H1 (cell line): ENCODE data around the gene FNDC5. TPM values are rescaled to one million over a fixed set of nuclear protein-coding genes. Genes with fewer than 3 reads are reported as not detected.
A peak's percentile ranks its signal among the peaks of the same experiment; 100 is the strongest.

Source experiments
- ATF3 ChIP-seq: IDR thresholded peaks from 2 replicates; pipeline ENCODE4 v1.6.1; 2011; ENCODE audit warnings: low read depth, mild to moderate bottlenecking, low read length; ENCODE audit not compliant: insufficient read depth
- BACH1 ChIP-seq: IDR thresholded peaks from 2 replicates; pipeline ENCODE4 v1.6.1; 2012; ENCODE audit warnings: low read length, improper control_type of control experiment
- CEBPB ChIP-seq: IDR thresholded peaks from 2 replicates; pipeline ENCODE4 v1.6.1; 2012; ENCODE audit warnings: low read depth, low read length
- CHD1 ChIP-seq: IDR thresholded peaks from 2 replicates; pipeline ENCODE4 v1.6.1; 2012; ENCODE audit warnings: low read depth, low read length, improper control_type of control experiment
- CREB1 ChIP-seq: IDR thresholded peaks from 2 replicates; pipeline ENCODE4 v1.6.1; 2012; ENCODE audit warnings: inconsistent platforms
- EGR1 ChIP-seq: IDR thresholded peaks from 2 replicates; pipeline ENCODE4 v1.6.1; 2011; ENCODE audit warnings: low read depth, low read length, borderline replicate concordance
- JUN ChIP-seq: IDR thresholded peaks from 2 replicates; pipeline ENCODE4 v1.6.1; 2011; ENCODE audit warnings: low read depth, mild to moderate bottlenecking, improper control_type of control experiment, low read length
- KDM4A ChIP-seq: IDR thresholded peaks from one replicate; pipeline ENCODE4 v1.7.1; 2012; ENCODE audit warnings: low read depth, mild to moderate bottlenecking, moderate library complexity, low read length, inconsistent platforms; ENCODE audit not compliant: severe bottlenecking
- KDM5A ChIP-seq: fragments of 200-600 bp; IDR thresholded peaks from 2 replicates; pipeline ENCODE4 v1.7.1; 2012; ENCODE audit warnings: mild to moderate bottlenecking, low read length, inconsistent platforms, mixed read lengths
- MAFK ChIP-seq: IDR thresholded peaks from 2 replicates; pipeline ENCODE4 v1.6.1; 2012; ENCODE audit warnings: low read depth, mild to moderate bottlenecking, improper control_type of control experiment, low read length
- PHF8 ChIP-seq: fragments of 200-600 bp; sonication (generic); conservative IDR thresholded peaks from 2 replicates; pipeline ENCODE4 v1.7.1; 2012; ENCODE audit warnings: low read depth, mild to moderate bottlenecking, inconsistent platforms, low read length, moderate library complexity
- POLR2AphosphoS5 ChIP-seq: IDR thresholded peaks from 2 replicates; pipeline ENCODE4 v1.6.1; 2011; ENCODE audit warnings: low read depth, low read length
- RBBP5 ChIP-seq: IDR thresholded peaks from 2 replicates; pipeline ENCODE4 v1.7.1; 2012; ENCODE audit warnings: low read depth, mild to moderate bottlenecking, inconsistent platforms, low read length, moderate library complexity, borderline replicate concordance
- RFX5 ChIP-seq: IDR thresholded peaks from 2 replicates; pipeline ENCODE4 v1.6.1; 2011; ENCODE audit warnings: low read depth, low read length, improper control_type of control experiment, borderline replicate concordance
- SP1 ChIP-seq: IDR thresholded peaks from 2 replicates; pipeline ENCODE4 v1.6.1; 2011; ENCODE audit warnings: low read depth, low read length
- SP2 ChIP-seq: IDR thresholded peaks from 2 replicates; pipeline ENCODE4 v1.6.1; 2012; ENCODE audit warnings: mild to moderate bottlenecking, low read length, inconsistent platforms
- TAF7 ChIP-seq: optimal IDR thresholded peaks from 2 replicates; pipeline ENCODE3; 2011; ENCODE audit warnings: low read depth, mild to moderate bottlenecking, inconsistent platforms, low read length, moderate library complexity, borderline replicate concordance
- TEAD4 ChIP-seq: IDR thresholded peaks from 2 replicates; pipeline ENCODE4 v1.6.1; 2012; ENCODE audit warnings: low read depth, low read length, inconsistent platforms, mixed read lengths
- polyA plus RNA-seq, 7 experiments: library from polyadenylated mRNA; depleted of rRNA in 3 of 7; stranded (reverse) in 5 of 7; unstranded in 2 of 7; fragments of >200 nt in 5 of 7; fragments of 200-250 nt in 2 of 7; gene quantifications; 1 replicate in 5 of 7; 2 replicates in 1 of 7; 4 replicates in 1 of 7; pipeline versions ENCODE4 v1.2.1 to v1.2.3, GENCODE V29; 2011 to 2013; ENCODE audit warnings: missing spikeins in 2 of 7, mixed read lengths in 2 of 7
- total RNA-seq: library from RNA; stranded (reverse); fragmentation: NEBNext Ultra II Directional; extraction: Animal tissue kit (Norgen Biotek cat#: 25700); gene quantifications from 2 replicates; pipeline ENCODE4 v1.2.1, GENCODE V29; 2021

Gene FNDC5
- total and polyA plus RNA-seq, 2 of the 8 experiments (the other 6 are each of a cell fraction or from before 2014, with no cell fraction given), result 1.8 to 2.0 TPM

GRCh38 chr1:32817815-32818786 lies 52.6 kb downstream of the FNDC5 start (continued):
- TF ChIP-seq EGR1 (no peak), MAFK (no peak), BACH1 (peak; percentile 57; the same call in 1 of the 2 replicates), SP1 (peak; percentile 63), CREB1 (no peak), SP2 (no peak), KDM5A (peak; percentile 7; the same call in 1 of the 2 replicates), TEAD4 (no peak), JUN (no peak), PHF8 (peak; percentile 82), ATF3 (no peak), TAF7 (peak; percentile 55), RBBP5 (peak; percentile 64; the same call in 1 of the 2 replicates), POLR2AphosphoS5 (peak; percentile 71), CEBPB (no peak), RFX5 (no peak), KDM4A (peak; percentile 8), CHD1 (no peak)
